ENCODE data around the gene RPS25.
"Not testable (repeated sequence)": the region's sequence is repeated elsewhere in the genome, so short reads cannot be mapped to it uniquely, and the experiment has no call there.

Gene RPS25

DNA sequence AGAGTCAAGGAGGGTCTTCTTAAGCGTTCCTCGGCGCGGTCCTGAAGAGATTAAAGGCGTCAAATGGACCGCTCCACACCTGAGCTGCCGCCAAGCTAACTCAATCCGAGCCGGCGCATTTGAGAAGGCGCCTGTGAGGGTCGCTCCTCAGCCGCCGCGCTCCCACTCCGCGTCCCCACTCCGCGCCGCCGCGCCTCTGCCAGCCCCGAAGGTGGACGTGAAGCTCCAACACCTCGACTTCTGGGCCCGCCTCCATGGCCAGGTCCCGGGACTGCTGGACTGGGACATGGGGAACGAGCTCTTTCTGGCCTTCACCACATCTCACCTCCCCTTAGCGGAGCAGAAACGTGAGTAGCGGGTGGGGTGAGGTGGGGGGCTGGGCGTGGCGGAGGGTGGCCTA, 46.5 kb downstream of the RPS25 start, which contains the start of gene FOXR1:
FOXR1 (plus strand) TSS at position 116 of the 400 bp plus-strand sequence; CDS start at position 287, 171 bp downstream.
- H3K27me3 Mint-ChIP-seq, result peaks cover 3% of the 10 kb centered on the region
- H3K36me3 Mint-ChIP-seq, result no peaks in the 10 kb centered on the region
- H3K9me3 Mint-ChIP-seq, result no peaks in the 10 kb centered on the region
- H3K27ac Mint-ChIP-seq, result no peak within 1 kb of the TSS
- H3K4me1 Mint-ChIP-seq, result no peaks in the 10 kb centered on the region
- no peak within 1 kb of the TSS for H3K4me3 Mint-ChIP-seq

DNA sequence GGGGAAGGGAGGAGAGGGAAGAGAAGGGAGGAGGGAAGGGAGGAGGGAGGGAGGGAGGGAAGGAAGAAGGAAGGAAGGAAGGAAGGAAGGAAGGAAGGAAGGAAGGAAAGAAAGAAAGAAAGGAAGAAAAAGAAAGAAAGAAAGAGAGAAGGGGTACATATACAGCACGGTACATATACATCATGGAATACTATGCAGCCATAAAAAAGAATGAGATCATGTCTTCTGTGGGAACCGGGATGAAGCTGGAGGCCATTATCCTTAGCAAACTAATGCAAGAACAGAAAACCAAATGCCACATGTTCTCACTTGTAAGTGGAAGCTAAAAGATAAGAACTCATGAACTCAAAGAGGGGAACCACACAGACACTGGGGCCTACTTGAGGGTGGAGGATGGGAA, 48.6 kb downstream of the RPS25 start:
- H3K27me3 Mint-ChIP-seq, H3K4me3 Mint-ChIP-seq, H3K27ac Mint-ChIP-seq, H3K9me3 Mint-ChIP-seq, H3K36me3 Mint-ChIP-seq, H3K4me1 Mint-ChIP-seq: not testable (repeated sequence)

All from activated naive CD4-positive, alpha-beta T cell treated with anti-CD3 and anti-CD28 coated beads, Interleukin-2, amount 50 U/mL, for 24 hours (primary cell).